Measurements from ENCODE around the gene TCERG1L.

GRCh38 chr10:131176907-131177306 is 134.6 kb downstream of the TCERG1L start:
- TF ChIP-seq POLR2AphosphoS5 (IDR thresholded peaks at IDR 0.05) (no peak), POLR2A (IDR thresholded peaks at IDR 0.05) (no peak)

All from gastroesophageal sphincter (tissue), 2 donors.